Measurements from ENCODE around the gene NFKBIA.
"Not testable (repeated sequence)": the region's sequence is repeated elsewhere in the genome, so short reads cannot be mapped to it uniquely, and the experiment has no call there.

Gene NFKBIA

GRCh38 chr14:35404449-35405303 lies at the start of gene NFKBIA:
TSS of gene NFKBIA (minus strand) at chr14:35404749. CDS start at chr14:35404644, 105 bp downstream.
- DNase-seq: peak; percentile 96

- DNase-seq: no peak
These were observed 41.9 kb upstream of the NFKBIA start for GRCh38 chr14:35446450-35446849.

DNA sequence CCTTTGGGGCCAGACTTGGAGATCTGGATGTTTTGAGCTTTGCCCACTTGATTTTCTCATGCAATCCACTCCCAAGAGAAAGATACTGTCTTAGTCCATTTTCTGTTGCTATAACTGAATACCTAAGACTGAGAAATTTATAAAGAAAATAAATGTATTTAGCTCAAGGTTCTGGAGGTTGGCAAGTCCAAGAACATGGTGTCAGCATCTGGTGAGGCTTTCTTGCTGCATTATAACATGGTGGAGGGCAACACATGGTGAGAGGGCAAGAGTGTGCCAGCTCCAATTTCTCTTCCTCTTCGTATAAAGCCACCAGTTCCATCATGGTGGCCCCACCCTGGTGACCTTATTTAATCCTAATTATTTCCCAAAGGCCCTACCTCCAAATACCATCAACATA lies 39.6 kb upstream of the NFKBIA start:
- no peak for DNase-seq

DNA sequence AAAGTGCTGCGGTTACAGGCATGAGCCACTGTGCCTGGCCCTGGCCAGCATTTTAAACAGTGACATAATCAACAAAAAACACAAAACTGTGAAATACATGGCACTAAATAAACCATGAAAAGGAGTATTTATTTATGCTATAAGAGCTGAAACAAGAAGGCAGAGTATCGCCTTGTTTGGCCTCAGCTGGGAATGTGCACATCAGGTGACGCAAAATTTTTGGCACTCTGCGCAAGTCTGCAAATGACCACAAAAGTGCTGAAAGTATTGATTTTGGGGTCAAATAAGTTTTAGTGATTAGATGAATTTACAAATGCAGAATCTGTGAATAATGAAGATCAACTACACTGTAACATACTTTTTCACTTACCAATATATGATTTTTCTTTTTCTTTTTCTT lies 36.6 kb upstream of the NFKBIA start:
- no peak for DNase-seq

DNA sequence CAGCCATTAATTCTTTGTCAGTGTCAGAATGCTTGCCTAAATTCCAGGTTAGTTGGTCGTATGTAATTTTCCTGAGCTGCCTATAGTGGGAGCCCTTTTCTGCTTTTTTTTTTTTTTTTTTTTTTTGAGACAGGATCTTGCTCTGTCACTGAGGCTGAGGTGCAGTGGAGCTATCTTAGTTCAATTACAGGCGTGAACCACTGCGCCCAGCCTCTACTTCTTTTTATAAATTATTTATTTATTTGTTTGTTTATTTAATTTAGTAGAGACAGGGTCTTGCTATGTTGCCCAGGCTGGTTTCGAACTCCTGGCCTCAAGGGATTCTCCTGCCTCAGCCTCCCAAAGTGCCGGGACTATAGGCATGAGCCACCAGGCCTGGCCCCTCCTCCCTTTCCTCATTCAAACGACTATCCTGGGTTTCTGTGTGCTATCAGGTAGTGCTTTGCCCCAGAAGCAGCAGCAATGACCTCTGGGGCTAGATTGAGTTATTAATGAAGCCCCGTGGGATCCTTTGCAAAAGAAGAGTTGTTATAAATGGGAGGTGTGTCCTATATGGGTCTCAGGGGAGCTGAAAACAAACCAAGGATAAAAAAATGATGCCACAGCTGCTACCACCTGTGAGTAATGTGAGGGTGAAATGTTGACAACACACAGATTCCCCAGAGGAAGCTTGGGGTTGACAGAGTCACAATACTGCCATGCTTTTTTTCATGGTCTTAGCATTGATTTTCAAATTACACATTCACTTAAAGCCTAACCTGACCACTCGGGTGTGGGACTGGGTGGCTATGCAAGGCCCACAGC lies 34.6 kb upstream of the NFKBIA start:
- DNase-seq: no peak

- DNase-seq: not testable (repeated sequence)
These were observed 33.9 kb upstream of the NFKBIA start for GRCh38 chr14:35438492-35438891.

DNA sequence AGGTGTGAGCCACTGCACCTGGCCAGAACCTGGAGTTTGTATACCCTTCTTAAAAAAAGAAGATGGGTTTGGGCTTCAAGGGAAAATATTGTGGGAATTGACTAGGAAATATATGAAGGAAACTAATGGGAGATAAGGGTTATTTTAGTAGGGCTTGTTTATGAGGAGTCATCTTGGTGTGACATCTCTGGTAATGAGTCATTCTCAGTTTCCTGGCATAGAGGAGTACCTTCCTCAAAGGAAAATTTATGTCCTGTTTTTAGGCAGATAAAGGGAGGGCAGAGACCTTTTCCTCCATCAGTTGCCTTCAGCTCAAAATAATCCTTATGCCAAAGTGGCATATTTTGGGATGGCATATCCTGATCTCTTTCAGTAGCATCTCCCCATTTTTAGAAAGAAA lies 30.6 kb upstream of the NFKBIA start:
- no peak for DNase-seq

DNA sequence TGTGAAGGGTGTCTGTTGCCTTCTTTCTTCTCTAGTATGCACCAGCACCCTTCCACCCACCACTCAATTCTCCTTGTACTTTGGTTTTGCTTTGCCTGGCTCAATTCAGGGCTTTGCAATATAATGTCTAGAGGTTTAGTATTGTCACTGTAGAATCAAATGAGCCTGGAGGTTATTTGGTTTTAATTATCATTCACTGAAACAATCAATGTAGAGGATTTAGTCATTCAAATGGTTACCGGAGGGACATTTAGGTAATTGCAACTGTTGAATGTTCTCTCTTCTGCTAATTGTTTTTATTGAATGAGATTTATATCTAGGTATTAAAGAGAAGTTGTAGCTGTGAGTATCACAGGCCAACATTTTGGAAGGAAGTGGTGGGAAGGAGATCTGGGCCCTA lies 29.3 kb upstream of the NFKBIA start:
- no peak for DNase-seq

GRCh38 chr14:35430459-35431199 lies 26.1 kb upstream of the NFKBIA start:
- DNase-seq: no peak

GRCh38 chr14:35429951-35430350 lies 25.4 kb upstream of the NFKBIA start:
- no peak for DNase-seq

DNA sequence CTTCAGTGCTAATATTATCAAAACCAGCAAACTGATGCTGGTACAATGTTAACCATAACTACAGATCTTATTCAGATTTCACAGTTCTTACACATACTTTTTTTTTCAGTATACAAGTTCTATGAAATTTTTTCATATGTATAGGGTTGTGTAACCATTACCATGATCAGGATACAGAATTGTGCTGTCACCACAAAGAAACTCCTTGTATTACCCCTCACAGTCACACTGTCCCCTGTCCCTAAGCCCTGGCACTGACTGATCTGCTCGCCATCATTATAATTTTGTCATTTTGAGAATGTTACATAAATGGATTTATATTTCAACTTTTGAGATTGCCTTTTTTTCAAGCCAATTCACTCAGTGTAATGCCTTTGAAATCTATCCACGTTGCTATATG lies 21.3 kb upstream of the NFKBIA start:
- DNase-seq: no peak

- no peak for DNase-seq
These were observed 19.1 kb upstream of the NFKBIA start for GRCh38 chr14:35423621-35424020.

GRCh38 chr14:35420036-35420811 lies 15.7 kb upstream of the NFKBIA start:
- DNase-seq: no peak

GRCh38 chr14:35419429-35419841 lies 14.9 kb upstream of the NFKBIA start:
- no peak for DNase-seq

DNA sequence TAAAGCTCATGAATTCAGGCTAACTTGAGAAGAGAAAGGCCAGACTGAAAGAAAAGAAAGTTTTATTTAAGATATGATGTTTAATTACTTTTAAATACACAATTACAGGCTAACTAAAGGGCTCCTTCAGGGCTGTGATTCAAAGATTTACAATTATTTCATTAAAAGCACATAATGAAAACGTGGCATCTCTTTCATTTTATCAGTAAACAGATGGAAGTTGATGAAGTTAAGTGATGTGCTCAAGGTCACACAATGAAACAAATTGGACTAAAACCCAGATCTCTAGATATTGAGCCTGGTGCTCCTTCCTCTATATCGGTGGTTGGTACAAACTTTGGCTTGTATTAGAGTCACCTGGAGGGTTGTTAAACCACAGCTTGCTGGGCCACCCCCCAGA lies 13.5 kb upstream of the NFKBIA start:
- DNase-seq: no peak

DNA sequence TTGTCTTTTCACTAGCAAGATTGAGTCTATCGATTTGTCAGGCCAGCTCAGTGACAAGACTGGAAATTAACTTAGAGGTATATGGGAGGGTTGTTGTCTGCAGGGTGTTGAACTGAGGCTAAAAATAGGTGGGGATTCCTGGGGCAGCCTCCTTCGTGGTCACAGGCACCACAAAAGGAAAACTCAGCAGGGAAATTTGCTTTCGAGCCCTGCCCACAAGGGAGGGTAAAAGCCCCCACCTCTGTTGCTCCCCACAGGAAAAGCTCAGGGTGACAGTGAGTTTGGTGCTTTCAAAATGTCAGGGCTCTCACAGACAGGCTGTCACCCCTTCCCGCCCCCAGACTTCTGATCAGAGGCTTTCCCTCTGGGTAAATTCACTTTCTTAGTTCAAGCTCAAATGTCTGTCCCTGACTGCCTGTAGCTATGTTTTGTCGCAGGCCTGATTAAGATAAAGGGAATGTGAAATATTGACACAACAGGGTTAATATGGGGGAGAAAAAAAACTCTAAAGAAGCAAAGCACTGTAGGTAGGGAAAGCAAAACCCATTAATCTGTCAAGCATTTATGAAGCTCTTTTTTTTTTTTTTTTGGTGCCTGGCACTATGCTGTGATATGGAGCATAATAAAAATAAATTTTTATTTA lies 11.7 kb upstream of the NFKBIA start:
- peak; percentile 55 for DNase-seq

DNA sequence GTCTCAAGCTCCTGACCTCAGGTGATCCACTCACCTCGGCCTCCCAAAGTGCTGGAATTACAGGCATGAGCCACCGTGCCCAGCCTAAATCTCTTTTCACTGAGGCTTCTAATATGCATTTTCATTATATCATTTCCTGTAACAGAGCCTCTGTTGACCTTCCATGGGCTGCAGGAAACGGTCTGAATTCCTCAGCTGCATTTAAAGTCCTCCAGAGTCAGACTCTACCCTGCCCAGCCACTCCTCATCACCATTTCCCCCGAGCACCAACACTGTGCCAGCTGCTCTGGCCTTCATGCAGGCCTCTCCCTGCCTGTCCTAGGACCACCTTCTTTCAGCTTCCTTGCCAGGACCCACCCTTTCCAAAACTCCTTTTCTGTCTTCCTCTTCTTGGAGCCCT lies 9.8 kb upstream of the NFKBIA start:
- DNase-seq: no peak

DNA sequence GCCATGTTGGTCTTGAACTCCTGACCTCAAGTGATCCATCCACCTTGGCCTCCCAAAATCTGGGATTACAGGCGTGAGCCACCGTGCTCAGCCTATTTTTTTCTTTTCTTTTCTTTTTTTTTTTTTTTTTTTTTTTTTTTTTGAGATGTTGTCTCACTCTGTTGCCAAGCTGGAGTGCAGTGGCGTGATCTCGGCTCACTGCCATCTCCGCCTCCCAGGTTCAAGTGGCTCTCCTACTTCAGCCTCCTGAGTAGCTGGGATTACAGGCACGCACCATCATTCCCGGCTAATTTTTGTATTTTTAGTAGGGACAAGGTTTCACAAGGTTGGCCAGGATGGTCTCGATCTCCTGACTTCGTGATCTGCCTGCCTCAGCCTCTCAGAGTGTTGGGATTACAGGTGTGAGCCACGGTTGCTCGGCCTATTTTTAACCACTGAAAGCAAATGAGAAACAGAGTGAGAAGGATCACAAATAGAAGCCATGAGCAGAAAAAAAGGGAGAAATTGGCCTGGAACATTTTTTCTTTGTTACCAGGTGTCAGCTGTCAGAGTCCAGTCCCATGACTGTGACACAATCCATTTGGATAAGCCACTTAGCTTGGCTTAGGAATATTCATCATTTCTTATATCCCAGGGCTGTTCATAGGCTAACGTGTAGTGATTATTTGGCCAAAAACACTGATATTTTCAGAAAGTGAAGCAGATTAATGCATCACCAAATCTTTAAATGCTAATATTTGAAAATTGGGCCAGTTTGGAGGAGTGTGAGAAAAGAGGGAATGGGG lies 7.9 kb upstream of the NFKBIA start:
- no peak for DNase-seq

- DNase-seq: no peak
These were observed 6.3 kb upstream of the NFKBIA start for GRCh38 chr14:35410858-35411257.

DNA sequence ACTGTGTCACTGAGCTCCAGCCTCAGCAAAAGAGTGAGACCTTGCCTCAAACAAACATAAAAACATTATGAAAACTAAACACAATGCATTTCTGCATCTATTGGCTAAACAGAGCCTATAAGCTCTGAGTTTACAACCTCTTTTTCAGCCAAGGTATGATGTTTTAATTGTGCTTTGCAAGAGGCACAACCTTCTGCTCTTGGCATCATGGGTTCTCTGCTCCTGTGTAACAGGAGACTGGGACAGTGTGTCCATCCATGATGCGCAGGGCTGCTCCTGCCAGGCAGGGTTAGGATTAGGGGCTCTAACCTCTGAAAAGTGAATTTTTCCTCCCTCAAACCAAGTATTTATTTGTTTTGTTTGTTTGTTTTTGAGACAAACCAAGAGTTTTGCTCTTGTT lies 5.0 kb upstream of the NFKBIA start:
- no peak for DNase-seq

GRCh38 chr14:35408026-35408425 lies 3.5 kb upstream of the NFKBIA start:
- no peak for DNase-seq

Measured in CD4-positive, alpha-beta T cell treated with Interferon gamma for 1 hour (primary cell).